ENCODE data around the gene RAB40C.

GRCh38 chr16:662095-662494 lies 72.2 kb downstream of the RAB40C start:
- TF ChIP-seq REST (IDR thresholded peaks at IDR 0.05; ENCODE audit: insufficient read depth in 1 of 2, low read depth in 2 of 2, low read length in 2 of 2) (no peak), SIN3A (IDR thresholded peaks at IDR 0.05; ENCODE audit: borderline replicate concordance, insufficient read depth, low read length) (no peak), TAF1 (IDR thresholded peaks at IDR 0.05; ENCODE audit: borderline replicate concordance, insufficient read depth, low read length) (no peak), POLR2AphosphoS5 (IDR thresholded peaks at IDR 0.05; ENCODE audit: low read depth, low read length) (no peak), FOXP2 (optimal IDR thresholded peaks at IDR 0.05; ENCODE audit: borderline replicate concordance, extremely low read depth, extremely low read length, insufficient read depth) (no peak)
